ENCODE measurements around the gene SSTR3. TPM values are rescaled to one million over a fixed set of nuclear protein-coding genes. Genes with fewer than 3 reads are reported as not detected.

SSTR3 gene
- total and polyA plus RNA-seq, 2 donors from 2014 or later: 0.13 to 0.56 TPM

GRCh38 chr22:37208401-37209139, 3.7 kb downstream of the SSTR3 start:
- H3K4me1 ChIP-seq (ENCODE audit: control insufficient read depth in 2 of 3, insufficient read depth in 2 of 3, low read depth in 1 of 3, low read length in 3 of 3): no peaks in the 10 kb centered on the region
- H3K36me3 ChIP-seq (ENCODE audit: control insufficient read depth in 2 of 3, insufficient read depth in 3 of 3, low read length in 3 of 3): no peaks in the 10 kb centered on the region
- DNase-seq (peak in 2 of 5 donors; percentile 50 to 53), FAIRE-seq (no peak)
- no peak overlapping the region for H3K4me3 ChIP-seq (ENCODE audit: low read length in 3 of 3)
- H3K9ac ChIP-seq (ENCODE audit: low read length in 3 of 3): no peak overlapping the region
- intact Hi-C loops (cut with DNase I): loop anchor here (10.0 kb wide), 1 partner anchor 124 kb away; no protein-coding TSS in a partner anchor
- H3K27ac ChIP-seq (ENCODE audit: low read depth in 2 of 2, low read length in 2 of 2): no peak overlapping the region
- no peaks in the 10 kb centered on the region for H3K9me3 ChIP-seq (ENCODE audit: control insufficient read depth in 2 of 3, insufficient read depth in 1 of 3, low read length in 3 of 3)
- H3K27me3 ChIP-seq (ENCODE audit: control insufficient read depth, insufficient read depth, low read length): no peaks in the 10 kb centered on the region
- TF ChIP-seq CTCF (IDR thresholded peaks at IDR 0.05; ENCODE audit: borderline replicate concordance, extremely low read depth, insufficient read depth): no peak

- no peaks in the 10 kb centered on the region for H3K36me3 ChIP-seq (ENCODE audit: control insufficient read depth in 2 of 3, insufficient read depth in 3 of 3, low read length in 3 of 3)
- no peak overlapping the region for H3K9ac ChIP-seq (ENCODE audit: low read length in 3 of 3)
- DNase-seq (no peak), FAIRE-seq (no peak)
- no peaks in the 10 kb centered on the region for H3K4me1 ChIP-seq (ENCODE audit: control insufficient read depth in 2 of 3, insufficient read depth in 2 of 3, low read depth in 1 of 3, low read length in 3 of 3)
- no peak overlapping the region for H3K27ac ChIP-seq (ENCODE audit: low read depth in 2 of 2, low read length in 2 of 2)
- H3K4me3 ChIP-seq (ENCODE audit: low read length in 3 of 3): no peak overlapping the region
- no peak for TF ChIP-seq CTCF (IDR thresholded peaks at IDR 0.05; ENCODE audit: borderline replicate concordance, extremely low read depth, insufficient read depth)
- no peaks in the 10 kb centered on the region for H3K27me3 ChIP-seq (ENCODE audit: control insufficient read depth, insufficient read depth, low read length)
- intact Hi-C loops (cut with DNase I): loop anchor here (10.0 kb wide), 1 partner anchor 123 kb away; no protein-coding TSS in a partner anchor
- H3K9me3 ChIP-seq (ENCODE audit: control insufficient read depth in 2 of 3, insufficient read depth in 1 of 3, low read length in 3 of 3): no peaks in the 10 kb centered on the region
Measured at GRCh38 chr22:37207981-37208380, 4.3 kb downstream of the SSTR3 start.

GRCh38 chr22:37206841-37207821, 5.1 kb downstream of the SSTR3 start:
- intact Hi-C loops (cut with DNase I): loop anchor here (10.0 kb wide), 1 partner anchor 122 kb away; no protein-coding TSS in a partner anchor
- H3K4me3 ChIP-seq (ENCODE audit: low read length in 3 of 3): no peak overlapping the region
- no peaks in the 10 kb centered on the region for H3K4me1 ChIP-seq (ENCODE audit: control insufficient read depth in 2 of 3, insufficient read depth in 2 of 3, low read depth in 1 of 3, low read length in 3 of 3)
- H3K27ac ChIP-seq (ENCODE audit: low read depth in 2 of 2, low read length in 2 of 2): no peak overlapping the region
- FAIRE-seq (no peak), DNase-seq (peak in 2 of 5 donors; percentile 42 to 71)
- no peaks in the 10 kb centered on the region for H3K27me3 ChIP-seq (ENCODE audit: control insufficient read depth, insufficient read depth, low read length)
- TF ChIP-seq CTCF (IDR thresholded peaks at IDR 0.05; ENCODE audit: borderline replicate concordance, extremely low read depth, insufficient read depth): no peak
- H3K9me3 ChIP-seq (ENCODE audit: control insufficient read depth in 2 of 3, insufficient read depth in 1 of 3, low read length in 3 of 3): no peaks in the 10 kb centered on the region
- no peak overlapping the region for H3K9ac ChIP-seq (ENCODE audit: low read length in 3 of 3)
- H3K36me3 ChIP-seq (ENCODE audit: control insufficient read depth in 2 of 3, insufficient read depth in 3 of 3, low read length in 3 of 3): no peaks in the 10 kb centered on the region

Measured in kidney (tissue), 14 donors.